SIG-M5 treated with dmso at 0.1 percent for 504 hours (cell line): ENCODE data around the gene HERPUD1.
"Not testable (repeated sequence)": the region's sequence is repeated elsewhere in the genome, so short reads cannot be mapped to it uniquely, and the experiment has no call there.

ENCODE experiments used
- DNase-seq: peaks from one replicate; lab custom pipeline; 2025; ENCODE audit not compliant: unreplicated experiment; lab: John Stamatoyannopoulos, UW

Gene HERPUD1

GRCh38 chr16:56931892-56932720, at the start of gene HERPUD1:
Gene HERPUD1, plus strand, starts transcription at chr16:56932142. Its CDS starts 103 bp downstream, at chr16:56932245.
- peak; percentile 93 for DNase-seq

GRCh38 chr16:56883586-56883985, 48.4 kb upstream of the HERPUD1 start:
- no peak for DNase-seq

- DNase-seq: no peak
These were observed 47.8 kb upstream of the HERPUD1 start for GRCh38 chr16:56884026-56884582.

- not testable (repeated sequence) for DNase-seq
These were observed 47.0 kb upstream of the HERPUD1 start for GRCh38 chr16:56884929-56885328.

- no peak for DNase-seq
These were observed 46.3 kb upstream of the HERPUD1 start for GRCh38 chr16:56885446-56886162.

- no peak for DNase-seq
These were observed 45.6 kb upstream of the HERPUD1 start for GRCh38 chr16:56886296-56886695.

- no peak for DNase-seq
These were observed 45.1 kb upstream of the HERPUD1 start for GRCh38 chr16:56886826-56887225.

- peak; percentile 51 for DNase-seq
These were observed 43.1 kb upstream of the HERPUD1 start for GRCh38 chr16:56888806-56889205.

- no peak for DNase-seq
These were observed 42.7 kb upstream of the HERPUD1 start for GRCh38 chr16:56889206-56889605.

- no peak for DNase-seq
These were observed 40.3 kb upstream of the HERPUD1 start for GRCh38 chr16:56891685-56892084.

- DNase-seq: no peak
These were observed 39.2 kb upstream of the HERPUD1 start for GRCh38 chr16:56892705-56893104.

GRCh38 chr16:56894331-56894917, 37.5 kb upstream of the HERPUD1 start:
- no peak for DNase-seq

GRCh38 chr16:56895813-56896212, 36.1 kb upstream of the HERPUD1 start:
- no peak for DNase-seq

GRCh38 chr16:56896244-56896643, 35.7 kb upstream of the HERPUD1 start:
- no peak for DNase-seq

GRCh38 chr16:56897026-56897799, 34.7 kb upstream of the HERPUD1 start:
- no peak for DNase-seq

- no peak for DNase-seq
These were observed 33.1 kb upstream of the HERPUD1 start for GRCh38 chr16:56898847-56899246.

- no peak for DNase-seq
These were observed 28.1 kb upstream of the HERPUD1 start for GRCh38 chr16:56903866-56904265.

GRCh38 chr16:56907401-56907800, 24.5 kb upstream of the HERPUD1 start:
- no peak for DNase-seq

- DNase-seq: no peak
These were observed 22.4 kb upstream of the HERPUD1 start for GRCh38 chr16:56909527-56909979.

GRCh38 chr16:56910112-56910511, 21.8 kb upstream of the HERPUD1 start:
- DNase-seq: no peak
